SU-DHL-6 (cell line): ENCODE measurements around the gene WASF3.

Experiments
- H2AFZ ChIP-seq: fragments of 200-600 bp; sonication (generic); 2 replicates; pipeline ENCODE4 v1.6.1; 2014; ENCODE audit warnings: low read depth, mild to moderate bottlenecking, moderate library complexity, mixed read lengths, antibody characterized with exemption, low read length; ENCODE audit not compliant: severe bottlenecking
- H3F3A ChIP-seq: fragments of 200-600 bp; shearing (Covaris generic); 2 replicates; pipeline ENCODE4 v1.6.0; 2016; ENCODE audit warnings: antibody characterized with exemption, mild to moderate bottlenecking; ENCODE audit not compliant: insufficient read depth
- H3K27ac ChIP-seq: fragments of 200-600 bp; sonication (generic); 2 replicates; pipeline ENCODE4 v1.5.1; 2016; ENCODE audit warnings: low read depth, mild to moderate bottlenecking, low read length, moderate library complexity, mixed read lengths
- H3K27me3 ChIP-seq: fragments of 200-600 bp; sonication (generic), shearing (Covaris generic); 2 replicates; pipeline ENCODE4 v1.6.0; 2014; ENCODE audit warnings: mild to moderate bottlenecking, low read length
- H3K36me3 ChIP-seq: fragments of 200-600 bp; sonication (generic); 2 replicates; pipeline ENCODE4 v1.6.1; 2014; ENCODE audit warnings: mild to moderate bottlenecking, low read length, mixed read lengths
- H3K4me2 ChIP-seq: fragments of 300-600, 200-600 bp; shearing (Covaris generic), sonication (generic); 2 replicates; pipeline ENCODE4 v1.6.0; 2014; ENCODE audit warnings: low read length, low read depth, mild to moderate bottlenecking; ENCODE audit not compliant: poor library complexity, severe bottlenecking
- H3K4me3 ChIP-seq: fragments of 200-600 bp; sonication (generic); 2 replicates; pipeline ENCODE4 v1.5.1; 2014; ENCODE audit warnings: antibody characterized with exemption, low read length, mild to moderate bottlenecking, mixed read lengths; ENCODE audit not compliant: insufficient read depth, poor library complexity, severe bottlenecking
- H3K79me2 ChIP-seq: fragments of 200-600 bp; sonication (generic); 2 replicates; pipeline ENCODE4 v1.6.1; 2014; ENCODE audit warnings: mild to moderate bottlenecking, low read length, moderate library complexity; ENCODE audit not compliant: insufficient read depth
- H3K9ac ChIP-seq: fragments of 200-600 bp; sonication (generic); 2 replicates; pipeline ENCODE4 v1.7.0; 2014; ENCODE audit warnings: mild to moderate bottlenecking, low read length
- H3K9me2 ChIP-seq: fragments of 200-600 bp; sonication (generic); replicated peaks from 2 replicates; pipeline ENCODE4 v1.6.1; 2014; ENCODE audit warnings: low read length; ENCODE audit not compliant: insufficient read depth
- H3K9me3 ChIP-seq: fragments of 200-600 bp; sonication (generic); 2 replicates; pipeline ENCODE4 v1.6.1; 2014; ENCODE audit warnings: low read length, mixed read lengths; ENCODE audit not compliant: insufficient read depth
- H4K20me1 ChIP-seq: fragments of 200-600 bp; sonication (generic); 2 replicates; pipeline ENCODE4 v1.6.1; 2014; ENCODE audit warnings: low read depth, mild to moderate bottlenecking, antibody characterized with exemption, low read length, moderate library complexity, mixed read lengths
- EZH2phosphoT487 ChIP-seq: fragments of 200-600 bp; sonication (generic), shearing (Covaris generic); conservative IDR thresholded peaks from 2 replicates; pipeline ENCODE4 v1.6.1; 2018; ENCODE audit warnings: mild to moderate bottlenecking, antibody characterized with exemption, low read length, moderate library complexity, mixed read lengths
- TF ChIP-seq, protein P1 (sequence below): fragments of 200-600 bp; sonication (generic); IDR thresholded peaks from one replicate; pipeline ENCODE4 v1.5.1; 2017; ENCODE audit warnings: antibody characterized with exemption, mild to moderate bottlenecking, low read length, moderate library complexity; ENCODE audit not compliant: insufficient read depth, poor library complexity, severe bottlenecking

WASF3 gene

DNA sequence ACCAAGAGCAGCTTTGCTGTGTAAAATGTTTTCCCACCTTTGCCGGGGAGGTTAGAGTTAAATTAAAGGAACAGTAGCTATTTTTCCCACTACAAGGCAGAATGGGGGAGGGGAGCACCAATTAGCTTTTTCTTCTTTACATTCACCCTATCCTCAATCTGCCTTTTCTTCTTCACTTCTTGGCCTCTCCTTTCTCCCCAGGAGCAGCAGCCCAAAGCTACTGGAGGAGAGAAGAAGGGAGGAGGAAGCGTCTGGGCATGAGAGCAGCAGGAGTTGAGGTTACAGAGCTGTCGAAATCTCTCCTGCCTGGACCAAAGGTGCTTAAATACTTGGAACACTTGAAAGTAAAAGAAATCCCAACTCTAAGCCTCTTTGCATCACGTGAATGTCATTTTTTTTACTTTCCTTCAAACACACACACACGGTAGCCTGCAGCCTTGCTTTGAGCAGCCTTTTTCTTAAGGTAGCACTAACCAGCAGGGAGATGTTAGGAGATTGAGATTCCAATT lies 39.0 kb upstream of the WASF3 start:
- H3K9me2 ChIP-seq: no peaks in the 10 kb centered on the region
- H2AFZ ChIP-seq: no peak overlapping the region
- H3K9ac ChIP-seq: no peak overlapping the region
- TF ChIP-seq, protein P1, sequence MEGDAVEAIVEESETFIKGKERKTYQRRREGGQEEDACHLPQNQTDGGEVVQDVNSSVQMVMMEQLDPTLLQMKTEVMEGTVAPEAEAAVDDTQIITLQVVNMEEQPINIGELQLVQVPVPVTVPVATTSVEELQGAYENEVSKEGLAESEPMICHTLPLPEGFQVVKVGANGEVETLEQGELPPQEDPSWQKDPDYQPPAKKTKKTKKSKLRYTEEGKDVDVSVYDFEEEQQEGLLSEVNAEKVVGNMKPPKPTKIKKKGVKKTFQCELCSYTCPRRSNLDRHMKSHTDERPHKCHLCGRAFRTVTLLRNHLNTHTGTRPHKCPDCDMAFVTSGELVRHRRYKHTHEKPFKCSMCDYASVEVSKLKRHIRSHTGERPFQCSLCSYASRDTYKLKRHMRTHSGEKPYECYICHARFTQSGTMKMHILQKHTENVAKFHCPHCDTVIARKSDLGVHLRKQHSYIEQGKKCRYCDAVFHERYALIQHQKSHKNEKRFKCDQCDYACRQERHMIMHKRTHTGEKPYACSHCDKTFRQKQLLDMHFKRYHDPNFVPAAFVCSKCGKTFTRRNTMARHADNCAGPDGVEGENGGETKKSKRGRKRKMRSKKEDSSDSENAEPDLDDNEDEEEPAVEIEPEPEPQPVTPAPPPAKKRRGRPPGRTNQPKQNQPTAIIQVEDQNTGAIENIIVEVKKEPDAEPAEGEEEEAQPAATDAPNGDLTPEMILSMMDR: no peak
- TF ChIP-seq EZH2phosphoT487: no peak
- H3K27ac ChIP-seq: no peak overlapping the region
- H3K9me3 ChIP-seq: no peaks in the 10 kb centered on the region
- no peaks in the 10 kb centered on the region for H4K20me1 ChIP-seq
- H3K4me2 ChIP-seq: no peak overlapping the region
- no peaks in the 10 kb centered on the region for H3K36me3 ChIP-seq
- H3K27me3 ChIP-seq: no peaks in the 10 kb centered on the region
- no peaks in the 10 kb centered on the region for H3F3A ChIP-seq
- no peak overlapping the region for H3K4me3 ChIP-seq
- H3K79me2 ChIP-seq: no peaks in the 10 kb centered on the region

DNA sequence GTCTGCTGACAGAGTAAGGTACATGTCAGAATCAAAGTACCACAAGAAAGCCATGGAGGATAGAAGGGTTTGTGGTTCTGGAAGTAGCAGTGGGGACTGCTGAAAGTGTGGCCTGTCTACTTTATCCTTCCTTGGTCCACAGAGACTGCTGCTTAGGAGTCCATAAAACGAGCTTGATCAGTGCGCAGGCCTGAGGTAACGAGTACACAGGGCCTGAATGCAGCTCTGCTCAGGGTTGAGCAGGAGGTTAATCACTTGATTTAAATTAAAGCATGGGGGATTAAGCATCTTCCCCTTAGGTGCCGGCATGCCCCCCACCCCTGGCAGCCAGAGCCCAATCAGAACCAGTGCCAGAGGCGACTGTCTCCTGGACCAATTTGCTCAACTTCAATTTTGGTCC lies 34.9 kb upstream of the WASF3 start:
- Histone ChIP-seq H3K27ac (no peak overlapping the region), H2AFZ (no peak overlapping the region), H3K36me3 (no peaks in the 10 kb centered on the region), H3K9me2 (no peaks in the 10 kb centered on the region), H3K9ac (no peak overlapping the region), H3F3A (no peaks in the 10 kb centered on the region), H4K20me1 (no peaks in the 10 kb centered on the region), H3K27me3 (no peaks in the 10 kb centered on the region), H3K4me3 (no peak overlapping the region), H3K4me2 (no peak overlapping the region), H3K79me2 (no peaks in the 10 kb centered on the region), H3K9me3 (no peaks in the 10 kb centered on the region)
- no peak for TF ChIP-seq EZH2phosphoT487

DNA sequence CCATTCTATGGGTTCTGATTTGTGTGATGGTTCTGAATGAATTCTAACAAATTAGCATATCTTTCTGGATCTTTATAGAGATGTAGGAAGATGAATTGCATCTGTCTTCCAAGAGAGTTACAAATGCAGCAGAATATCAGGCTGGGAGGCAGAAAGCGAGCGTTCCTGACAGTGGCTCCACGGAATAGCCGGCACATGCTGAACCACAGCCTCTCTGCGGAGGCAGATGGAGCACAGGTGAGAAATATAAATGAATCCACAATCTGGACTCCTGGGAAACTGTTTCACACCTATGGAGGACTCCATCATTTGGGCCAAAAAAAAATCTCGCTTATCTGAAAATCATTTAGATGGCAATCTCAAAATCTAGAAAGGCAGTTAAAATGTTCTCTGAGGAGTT lies 34.5 kb upstream of the WASF3 start:
- H4K20me1 ChIP-seq: no peaks in the 10 kb centered on the region
- H3K9ac ChIP-seq: no peak overlapping the region
- H3F3A ChIP-seq: no peaks in the 10 kb centered on the region
- no peaks in the 10 kb centered on the region for H3K9me3 ChIP-seq
- H3K27ac ChIP-seq: no peak overlapping the region
- no peaks in the 10 kb centered on the region for H3K36me3 ChIP-seq
- no peak overlapping the region for H2AFZ ChIP-seq
- H3K27me3 ChIP-seq: no peaks in the 10 kb centered on the region
- no peak overlapping the region for H3K4me2 ChIP-seq
- H3K79me2 ChIP-seq: no peaks in the 10 kb centered on the region
- no peak for TF ChIP-seq EZH2phosphoT487
- no peak overlapping the region for H3K4me3 ChIP-seq
- H3K9me2 ChIP-seq: no peaks in the 10 kb centered on the region

DNA sequence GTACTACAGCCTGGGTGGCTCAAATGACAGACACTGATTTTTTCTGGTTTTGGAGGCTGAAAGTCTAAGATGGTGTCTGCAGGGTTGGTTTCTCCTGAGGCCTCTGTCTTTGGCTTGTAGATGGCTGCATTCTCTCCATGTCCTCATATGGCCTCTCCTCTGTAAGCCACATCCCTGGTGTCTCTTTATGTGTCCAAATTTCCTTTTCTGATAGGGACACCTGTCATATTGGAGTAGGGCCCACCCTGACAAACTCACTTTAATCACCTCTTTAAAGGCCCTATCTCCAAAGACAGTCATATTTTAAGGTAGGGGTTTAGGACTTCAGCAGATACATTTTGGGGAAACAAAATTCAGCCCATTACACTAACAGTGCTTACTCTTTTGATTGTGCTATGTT lies 32.0 kb upstream of the WASF3 start:
- H2AFZ ChIP-seq: no peak overlapping the region
- H3K9me2 ChIP-seq: no peaks in the 10 kb centered on the region
- no peaks in the 10 kb centered on the region for H3K9me3 ChIP-seq
- H4K20me1 ChIP-seq: no peaks in the 10 kb centered on the region
- H3K27ac ChIP-seq: no peak overlapping the region
- H3F3A ChIP-seq: no peaks in the 10 kb centered on the region
- no peak overlapping the region for H3K4me3 ChIP-seq
- no peaks in the 10 kb centered on the region for H3K79me2 ChIP-seq
- H3K9ac ChIP-seq: no peak overlapping the region
- no peak overlapping the region for H3K4me2 ChIP-seq
- TF ChIP-seq EZH2phosphoT487: no peak
- TF ChIP-seq, protein P1: no peak
- H3K36me3 ChIP-seq: no peaks in the 10 kb centered on the region
- H3K27me3 ChIP-seq: no peaks in the 10 kb centered on the region
